ENCODE data around the gene SNIP1. TPM values are rescaled to one million over a fixed set of nuclear protein-coding genes. Genes with fewer than 3 reads are reported as not detected.
"Not testable (repeated sequence)": the region's sequence is repeated elsewhere in the genome, so short reads cannot be mapped to it uniquely, and the experiment has no call there.

SNIP1 gene
- total RNA-seq, 1 donor = 32.7 TPM

GRCh38 chr1:37537378-37537777 lies 16.7 kb downstream of the SNIP1 start:
- Histone ChIP-seq H3K4me3 (ENCODE audit: low read length) (no peak overlapping the region), H3K9me3 (ENCODE audit: low read depth, low read length) (no peaks in the 10 kb centered on the region), H3K4me1 (ENCODE audit: insufficient read depth, low read length) (no peaks in the 10 kb centered on the region), H3K27me3 (ENCODE audit: insufficient read depth, low read length) (no peaks in the 10 kb centered on the region)

- H3K4me3 ChIP-seq (ENCODE audit: low read length) = no peak overlapping the region
- H3K27me3 ChIP-seq (ENCODE audit: insufficient read depth, low read length) = no peaks in the 10 kb centered on the region
- H3K9me3 ChIP-seq (ENCODE audit: low read depth, low read length) = no peaks in the 10 kb centered on the region
- H3K4me1 ChIP-seq (ENCODE audit: insufficient read depth, low read length) = no peaks in the 10 kb centered on the region
Measured at GRCh38 chr1:37533317-37534093, 20.6 kb downstream of the SNIP1 start.

GRCh38 chr1:37532418-37533156 lies 21.5 kb downstream of the SNIP1 start:
- not testable (repeated sequence) for H3K9me3 ChIP-seq (ENCODE audit: low read depth, low read length); H3K4me1 ChIP-seq (ENCODE audit: insufficient read depth, low read length); H3K4me3 ChIP-seq (ENCODE audit: low read length); H3K27me3 ChIP-seq (ENCODE audit: insufficient read depth, low read length)

- not testable (repeated sequence) for H3K4me3 ChIP-seq (ENCODE audit: low read length); H3K9me3 ChIP-seq (ENCODE audit: low read depth, low read length); H3K4me1 ChIP-seq (ENCODE audit: insufficient read depth, low read length); H3K27me3 ChIP-seq (ENCODE audit: insufficient read depth, low read length)
Measured at GRCh38 chr1:37529888-37530287, 24.2 kb downstream of the SNIP1 start.

GRCh38 chr1:37519613-37520012 lies 34.5 kb downstream of the SNIP1 start:
- peak overlapping the region; percentile 29 for H3K4me3 ChIP-seq (ENCODE audit: low read length)
- H3K9me3 ChIP-seq (ENCODE audit: low read depth, low read length) = no peaks in the 10 kb centered on the region
- H3K27me3 ChIP-seq (ENCODE audit: insufficient read depth, low read length) = no peaks in the 10 kb centered on the region
- H3K4me1 ChIP-seq (ENCODE audit: insufficient read depth, low read length) = peaks cover 9% of the 10 kb centered on the region

GRCh38 chr1:37518929-37519328 lies 35.2 kb downstream of the SNIP1 start:
- H3K9me3 ChIP-seq (ENCODE audit: low read depth, low read length); H3K27me3 ChIP-seq (ENCODE audit: insufficient read depth, low read length); H3K4me1 ChIP-seq (ENCODE audit: insufficient read depth, low read length): not testable (repeated sequence)
- peak overlapping the region; percentile 29 for H3K4me3 ChIP-seq (ENCODE audit: low read length)

DNA sequence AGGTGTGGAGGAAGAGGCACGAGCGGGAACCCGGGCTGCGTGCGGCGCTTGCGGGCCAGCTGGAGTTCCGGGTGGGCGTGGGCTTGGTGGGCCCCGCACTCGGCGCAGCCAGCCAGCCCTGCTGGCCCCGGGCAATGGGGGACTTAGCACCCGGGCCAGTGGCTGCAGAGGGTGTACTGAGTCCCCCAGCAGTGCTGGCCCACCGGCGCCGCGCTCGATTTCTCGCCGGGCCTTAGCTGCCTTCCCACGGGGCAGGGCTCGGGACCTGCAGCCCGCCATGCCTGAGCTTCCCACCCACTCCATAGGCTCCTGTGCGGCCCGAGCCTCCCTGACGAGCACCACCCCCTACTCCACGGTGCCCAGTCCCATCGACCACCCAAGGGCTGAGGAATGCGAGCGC lies 35.9 kb downstream of the SNIP1 start:
- peaks cover 17% of the 10 kb centered on the region for H3K4me1 ChIP-seq (ENCODE audit: insufficient read depth, low read length)
- H3K9me3 ChIP-seq (ENCODE audit: low read depth, low read length); H3K4me3 ChIP-seq (ENCODE audit: low read length); H3K27me3 ChIP-seq (ENCODE audit: insufficient read depth, low read length): not testable (repeated sequence)

- H3K9me3 ChIP-seq (ENCODE audit: low read depth, low read length) = no peaks in the 10 kb centered on the region
- no peak overlapping the region for H3K4me3 ChIP-seq (ENCODE audit: low read length)
- H3K27me3 ChIP-seq (ENCODE audit: insufficient read depth, low read length) = no peaks in the 10 kb centered on the region
- H3K4me1 ChIP-seq (ENCODE audit: insufficient read depth, low read length) = peaks cover 21% of the 10 kb centered on the region
Measured at GRCh38 chr1:37517569-37517968, 36.5 kb downstream of the SNIP1 start.

DNA sequence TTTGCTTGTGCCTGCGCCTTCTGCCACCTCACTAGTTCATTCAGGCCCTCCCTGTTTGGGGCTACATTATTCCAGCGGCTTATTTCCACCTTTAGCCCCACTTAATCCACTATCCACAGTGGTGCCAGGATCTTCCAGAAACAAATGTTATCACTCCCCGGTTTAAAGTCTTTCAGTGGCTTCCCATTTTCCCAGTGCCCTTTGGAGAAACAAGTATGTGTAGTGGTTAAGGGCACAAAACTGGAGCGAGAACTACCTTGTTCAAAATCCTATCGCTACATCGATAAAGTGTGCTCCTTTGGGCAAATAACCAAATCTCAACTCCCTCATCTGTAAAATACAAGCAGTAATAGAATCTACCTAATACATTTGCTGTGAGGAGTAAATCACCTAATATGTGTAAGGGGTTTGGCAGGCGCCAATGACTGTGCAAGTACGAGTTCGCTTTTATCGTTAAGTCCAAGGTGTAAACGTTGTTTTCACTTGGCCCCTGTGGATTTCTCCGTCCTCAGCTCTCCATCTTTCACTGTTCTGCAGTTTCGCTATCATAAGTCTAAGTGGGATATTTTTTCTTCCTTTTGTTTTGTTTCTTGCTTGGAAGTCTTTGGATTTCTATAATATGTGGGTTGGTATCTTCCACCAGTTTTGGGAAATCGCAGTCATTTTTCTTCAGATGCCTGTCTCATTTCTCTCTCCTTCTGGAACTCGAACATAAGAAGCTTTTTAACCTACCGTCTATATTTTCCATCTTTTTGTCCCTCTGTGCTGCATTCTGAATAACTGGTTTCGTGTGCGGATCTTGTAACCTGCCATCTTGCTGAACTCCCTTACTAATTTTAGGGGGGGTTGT lies 38.7 kb downstream of the SNIP1 start:
- H3K9me3 ChIP-seq (ENCODE audit: low read depth, low read length) = no peaks in the 10 kb centered on the region
- H3K27me3 ChIP-seq (ENCODE audit: insufficient read depth, low read length) = no peaks in the 10 kb centered on the region
- H3K4me3 ChIP-seq (ENCODE audit: low read length) = peak overlapping the region; percentile 74

DNA sequence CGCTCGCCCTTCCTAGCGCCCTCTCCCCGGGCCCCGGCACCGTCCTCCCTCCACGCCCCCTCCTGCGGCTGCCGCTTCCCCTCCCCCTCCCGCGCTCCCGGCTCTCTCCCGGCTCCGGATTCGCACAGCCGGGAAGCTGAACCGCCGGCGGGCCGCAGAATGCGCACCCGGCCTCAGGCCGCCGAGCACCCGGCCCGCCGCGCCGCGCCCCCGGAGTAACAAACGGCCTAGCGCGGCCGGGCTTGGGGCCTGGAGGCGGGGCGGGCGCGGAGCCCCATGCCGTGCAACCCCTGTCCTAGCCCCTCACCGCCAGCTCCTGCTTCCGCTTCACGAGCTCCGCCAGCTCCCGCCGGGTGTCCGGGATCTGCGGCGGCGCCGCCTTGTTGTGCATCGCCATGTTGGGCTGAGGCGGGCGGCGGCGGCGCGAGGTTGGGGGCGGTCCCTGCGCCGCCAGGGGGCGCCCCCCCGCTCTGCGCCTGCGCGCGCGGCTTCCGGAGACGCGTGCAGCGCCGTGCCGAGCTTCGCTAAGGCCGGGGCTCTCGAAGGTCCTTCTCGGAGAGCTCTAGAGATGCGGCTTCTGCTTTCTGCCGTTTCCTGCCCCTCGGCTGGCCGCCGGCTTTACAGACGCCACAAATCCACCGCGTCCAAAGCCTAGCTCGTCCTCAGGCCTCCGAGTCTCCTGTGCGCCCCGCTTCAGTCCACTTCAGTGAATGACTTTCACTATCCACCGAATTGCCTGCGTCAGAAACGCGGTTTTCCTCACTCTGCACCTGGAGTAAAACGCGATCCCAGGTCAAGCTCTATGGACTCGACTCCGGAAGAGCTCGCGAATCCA lies 39.5 kb downstream of the SNIP1 start, which contains the start of gene MEAF6:
MEAF6 (minus strand) TSS at position 417 of the 835 bp plus-strand sequence; CDS start at position 397, 20 bp downstream.
- Histone ChIP-seq H3K27me3 (ENCODE audit: insufficient read depth, low read length) (no peaks in the 10 kb centered on the region), H3K4me3 (ENCODE audit: low read length) (peak within 1 kb of the TSS; percentile 74), H3K9me3 (ENCODE audit: low read depth, low read length) (no peaks in the 10 kb centered on the region), H3K4me1 (ENCODE audit: insufficient read depth, low read length) (peaks cover 23% of the 10 kb centered on the region)

More for the DNA sequence above, 38.7 kb downstream of the SNIP1 start:
- H3K4me1 ChIP-seq (ENCODE audit: insufficient read depth, low read length) = peaks cover 23% of the 10 kb centered on the region

DNA sequence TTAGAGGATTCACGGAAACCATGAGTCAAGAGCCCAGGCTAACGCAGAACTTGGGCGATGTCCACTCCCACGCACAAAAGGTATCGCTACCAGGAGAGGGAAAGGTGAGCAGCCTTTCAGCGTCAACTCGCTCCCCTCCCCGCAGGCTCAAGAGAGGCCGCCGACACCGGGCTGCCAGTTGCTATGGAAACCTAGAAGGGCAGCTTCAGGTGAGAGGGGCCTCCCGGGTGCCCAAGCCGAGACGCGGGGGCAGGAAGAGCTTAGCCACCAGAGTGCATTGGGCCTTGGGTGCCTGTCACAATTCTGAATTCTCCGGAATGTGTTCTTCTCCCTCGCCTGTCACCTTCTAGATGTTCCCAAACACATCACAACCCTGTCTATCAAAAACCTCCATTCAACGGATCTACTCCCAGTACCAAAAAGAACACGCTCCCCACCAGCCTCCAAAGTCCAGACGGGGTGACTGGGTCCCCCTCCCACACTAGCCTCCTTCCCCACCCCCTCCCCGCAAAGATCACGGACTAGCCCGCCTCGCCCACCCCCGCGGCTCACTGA lies 40.2 kb downstream of the SNIP1 start:
- H3K9me3 ChIP-seq (ENCODE audit: low read depth, low read length) = no peaks in the 10 kb centered on the region
- peak overlapping the region; percentile 74 for H3K4me3 ChIP-seq (ENCODE audit: low read length)
- no peaks in the 10 kb centered on the region for H3K27me3 ChIP-seq (ENCODE audit: insufficient read depth, low read length)
- H3K4me1 ChIP-seq (ENCODE audit: insufficient read depth, low read length) = peaks cover 23% of the 10 kb centered on the region

DNA sequence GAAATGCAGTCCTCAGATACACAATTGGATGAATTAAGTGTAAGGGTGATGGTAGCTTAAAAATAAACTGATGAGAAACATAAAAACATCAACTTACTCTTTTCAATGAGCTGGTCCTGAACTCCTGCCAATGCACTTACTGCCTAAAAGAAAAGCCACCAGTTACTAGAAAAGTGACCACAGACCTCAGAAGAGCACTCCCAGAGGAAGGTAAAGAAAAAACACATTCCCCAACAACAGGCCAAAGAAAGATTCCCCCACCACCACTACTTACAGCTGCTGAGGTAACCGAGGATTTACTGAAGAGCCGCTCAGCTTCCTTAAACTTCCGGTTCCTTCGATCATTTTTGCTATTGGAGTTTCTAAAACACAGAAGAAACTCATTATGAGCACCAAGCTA lies 44.9 kb downstream of the SNIP1 start:
- H3K4me3 ChIP-seq (ENCODE audit: low read length) = no peak overlapping the region
- no peaks in the 10 kb centered on the region for H3K27me3 ChIP-seq (ENCODE audit: insufficient read depth, low read length)
- peaks cover 14% of the 10 kb centered on the region for H3K4me1 ChIP-seq (ENCODE audit: insufficient read depth, low read length)
- no peaks in the 10 kb centered on the region for H3K9me3 ChIP-seq (ENCODE audit: low read depth, low read length)

DNA sequence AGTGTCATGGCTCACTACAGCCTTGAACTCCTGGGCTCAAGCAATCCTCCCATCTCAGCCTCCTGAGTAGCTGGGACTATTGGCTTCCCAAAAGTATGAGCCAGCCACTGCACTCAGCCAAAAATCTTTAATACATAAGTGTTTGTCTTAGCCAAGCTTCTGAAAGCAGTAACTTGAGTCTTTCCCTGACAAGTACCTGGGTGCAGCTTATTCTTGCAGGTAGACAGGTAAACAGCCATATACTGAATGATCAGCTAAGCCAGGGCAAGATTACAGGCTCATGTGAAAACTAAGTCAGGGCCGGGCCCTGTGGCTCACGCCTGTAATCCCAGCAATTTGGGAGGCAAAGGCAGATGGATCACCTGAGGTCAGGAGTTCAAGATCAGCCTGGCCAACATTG lies 47.4 kb downstream of the SNIP1 start:
- Histone ChIP-seq H3K4me1 (ENCODE audit: insufficient read depth, low read length) (no peaks in the 10 kb centered on the region), H3K4me3 (ENCODE audit: low read length) (no peak overlapping the region), H3K9me3 (ENCODE audit: low read depth, low read length) (no peaks in the 10 kb centered on the region), H3K27me3 (ENCODE audit: insufficient read depth, low read length) (no peaks in the 10 kb centered on the region)

- H3K4me3 ChIP-seq (ENCODE audit: low read length); H3K9me3 ChIP-seq (ENCODE audit: low read depth, low read length); H3K4me1 ChIP-seq (ENCODE audit: insufficient read depth, low read length); H3K27me3 ChIP-seq (ENCODE audit: insufficient read depth, low read length): not testable (repeated sequence)
Measured at GRCh38 chr1:37502791-37503190, 51.3 kb downstream of the SNIP1 start.

Measured in mononuclear cell (primary cell).